B cell (primary cell): ENCODE measurements around the gene FAM217A.

Experiments used
- EZH2 ChIP-seq: IDR thresholded peaks from 2 replicates; pipeline ENCODE4 v1.6.1; 2012; ENCODE audit warnings: borderline replicate concordance, low read depth, mild to moderate bottlenecking, moderate library complexity, low read length; ENCODE audit not compliant: insufficient read depth, poor library complexity, severe bottlenecking
- TF ChIP-seq, protein P1 (sequence below): fragments of 200-600 bp; IDR thresholded peaks from one replicate; pipeline ENCODE4 v1.8.0; 2022; ENCODE audit warnings: antibody characterized with exemption, mild to moderate bottlenecking

- TF ChIP-seq, protein P1, sequence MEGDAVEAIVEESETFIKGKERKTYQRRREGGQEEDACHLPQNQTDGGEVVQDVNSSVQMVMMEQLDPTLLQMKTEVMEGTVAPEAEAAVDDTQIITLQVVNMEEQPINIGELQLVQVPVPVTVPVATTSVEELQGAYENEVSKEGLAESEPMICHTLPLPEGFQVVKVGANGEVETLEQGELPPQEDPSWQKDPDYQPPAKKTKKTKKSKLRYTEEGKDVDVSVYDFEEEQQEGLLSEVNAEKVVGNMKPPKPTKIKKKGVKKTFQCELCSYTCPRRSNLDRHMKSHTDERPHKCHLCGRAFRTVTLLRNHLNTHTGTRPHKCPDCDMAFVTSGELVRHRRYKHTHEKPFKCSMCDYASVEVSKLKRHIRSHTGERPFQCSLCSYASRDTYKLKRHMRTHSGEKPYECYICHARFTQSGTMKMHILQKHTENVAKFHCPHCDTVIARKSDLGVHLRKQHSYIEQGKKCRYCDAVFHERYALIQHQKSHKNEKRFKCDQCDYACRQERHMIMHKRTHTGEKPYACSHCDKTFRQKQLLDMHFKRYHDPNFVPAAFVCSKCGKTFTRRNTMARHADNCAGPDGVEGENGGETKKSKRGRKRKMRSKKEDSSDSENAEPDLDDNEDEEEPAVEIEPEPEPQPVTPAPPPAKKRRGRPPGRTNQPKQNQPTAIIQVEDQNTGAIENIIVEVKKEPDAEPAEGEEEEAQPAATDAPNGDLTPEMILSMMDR: no peak
- no peak for TF ChIP-seq EZH2
Observed at GRCh38 chr6:4101298-4101697, 22.4 kb upstream of the FAM217A start.
